HCT116 (cell line): ENCODE results near the gene CHP2. TPM values are rescaled to one million over a fixed set of nuclear protein-coding genes. Genes with fewer than 3 reads are reported as not detected.
"Not testable (repeated sequence)": the region's sequence is repeated elsewhere in the genome, so short reads cannot be mapped to it uniquely, and the experiment has no call there.

Experiments used
- ATAC-seq: fragments of 200-7000 bp; cut with Tn5 transposase; 2 replicates; pipeline ENCODE4 v1.9.1; 2020; ENCODE audit warnings: mild to moderate bottlenecking, moderate library complexity
- BruUV-seq: library from RNA; stranded (reverse); fragments of 400-500 nt; replicated peaks from 2 replicates; lab custom pipeline; 2021; lab: Mats Ljungman, UMichigan
- CTCF ChIA-PET: fragments of 300-600 bp; sonication (Branson Sonifier 250); formaldehyde crosslinking; loops from one replicate; lab custom pipeline; 2021; ENCODE audit warnings: antibody characterized with exemption; lab: Charles Lee
- POLR2A ChIA-PET: fragments of 300-600, 350-600 bp; sonication (Branson Sonifier 250); formaldehyde crosslinking; loops from one replicate; lab custom pipeline; 2021; ENCODE audit warnings: antibody characterized with exemption; lab: Charles Lee
- RAD21 ChIA-PET, 2 experiments: fragments of 300-600 bp; sonication (Branson Sonifier 250); formaldehyde crosslinking; loops; one replicate each; lab custom pipeline; 2023; ENCODE audit warnings: low total read pairs in 2 of 2; ENCODE audit not compliant: uncharacterized antibody in 2 of 2, unreplicated experiment in 2 of 2, low non-redundant PET in 1 of 2; lab: Charles Lee
- DNase-seq: peaks from one replicate; pipeline ENCODE4 v3.0.0-alpha.2; 2010; ENCODE audit warnings: low read depth, low spot score
- H2AFZ ChIP-seq: fragments of 200-600 bp; shearing (Covaris generic), sonication (generic); 2 replicates; pipeline ENCODE4 v1.6.1; 2017; ENCODE audit warnings: low read depth, mixed run types, mixed read lengths, antibody characterized with exemption, low read length; ENCODE audit not compliant: poor library complexity, severe bottlenecking
- H3K27ac ChIP-seq: 2 replicates; pipeline ENCODE4 v1.5.1; 2012; ENCODE audit warnings: low read depth, low read length
- H3K27me3 ChIP-seq: fragments of 200-600 bp; sonication (generic); 2 replicates; pipeline ENCODE4 v1.6.1; 2016; ENCODE audit warnings: mixed run types, low read length, mixed read lengths; ENCODE audit not compliant: insufficient read depth
- H3K36me3 ChIP-seq, 2 experiments: fragments of 200-500 bp in 1 of 2; fragments of 200-600 bp in 1 of 2; sonication (Bioruptor generic) in 1 of 2; sonication (generic) in 1 of 2; 2 replicates each; pipeline versions ENCODE4 v1.5.1 to v1.6.1; 2014 to 2016; ENCODE audit warnings: low read length in 2 of 2, inconsistent platforms in 1 of 2, mixed read lengths in 1 of 2, mixed run types in 1 of 2; ENCODE audit not compliant: insufficient read depth in 2 of 2, control insufficient read depth in 1 of 2
- H3K4me1 ChIP-seq, 2 experiments: fragments of 200-600 bp in 1 of 2; sonication (generic) in 1 of 2; 2 replicates each; pipeline versions ENCODE4 v1.5.1 to v1.6.1; 2012 to 2017; ENCODE audit warnings: low read length in 2 of 2, inconsistent platforms in 1 of 2, mild to moderate bottlenecking in 1 of 2, mixed read lengths in 1 of 2, mixed run types in 1 of 2, moderate library complexity in 1 of 2; ENCODE audit not compliant: insufficient read depth in 2 of 2, control insufficient read depth in 1 of 2
- H3K4me2 ChIP-seq: fragments of 200-600 bp; sonication (generic); 2 replicates; pipeline ENCODE4 v1.6.1; 2017; ENCODE audit warnings: mixed run types, low read length, mixed read lengths
- H3K4me3 ChIP-seq, 2 experiments: fragments of 200-600 bp in 1 of 2; sonication (generic) in 1 of 2; replicated peaks in 1 of 2; 2 replicates each; pipeline ENCODE4 v1.5.1; 2011 to 2016; ENCODE audit warnings: low read length in 2 of 2, control low read depth in 1 of 2, low read depth in 1 of 2, mild to moderate bottlenecking in 1 of 2, mixed read lengths in 1 of 2, mixed run types in 1 of 2
- H3K79me2 ChIP-seq: fragments of 200-600 bp; sonication (generic); 2 replicates; pipeline ENCODE4 v1.6.1; 2017; ENCODE audit warnings: mild to moderate bottlenecking, mixed run types, low read length, moderate library complexity, mixed read lengths; ENCODE audit not compliant: insufficient read depth
- H3K9ac ChIP-seq: fragments of 200-600 bp; sonication (generic); 2 replicates; pipeline ENCODE4 v1.6.1; 2016; ENCODE audit warnings: low read length, mixed read lengths
- H3K9me2 ChIP-seq: fragments of 200-600 bp; sonication (generic), shearing (Covaris generic); 2 replicates; pipeline ENCODE4 v1.6.1; 2017; ENCODE audit warnings: mixed run types, mild to moderate bottlenecking, moderate library complexity; ENCODE audit not compliant: insufficient read depth
- H3K9me3 ChIP-seq, 2 experiments: fragments of 200-500 bp in 1 of 2; fragments of 200-600 bp in 1 of 2; sonication (Bioruptor generic) in 1 of 2; sonication (generic) in 1 of 2; 2 replicates each; pipeline ENCODE4 v1.6.1; 2014 to 2017; ENCODE audit warnings: low read length in 2 of 2, mixed read lengths in 2 of 2, inconsistent platforms in 1 of 2, low read depth in 1 of 2, mild to moderate bottlenecking in 1 of 2, mixed run types in 1 of 2, moderate library complexity in 1 of 2; ENCODE audit not compliant: control insufficient read depth in 1 of 2, insufficient read depth in 1 of 2
- H4K20me1 ChIP-seq: fragments of 200-600 bp; sonication (generic), shearing (Covaris generic); 2 replicates; pipeline ENCODE4 v1.6.1; 2017; ENCODE audit warnings: mixed run types, mild to moderate bottlenecking, moderate library complexity; ENCODE audit not compliant: insufficient read depth
- EGR1 ChIP-seq: IDR thresholded peaks from 2 replicates; pipeline ENCODE4 v1.6.1; 2012; ENCODE audit warnings: low read depth
- EZH2 ChIP-seq: fragments of 200-600 bp; sonication (generic); IDR thresholded peaks from 2 replicates; pipeline ENCODE4 v1.6.1; 2017; ENCODE audit warnings: antibody characterized with exemption, mixed run types
- EZH2phosphoT487 ChIP-seq: fragments of 200-600 bp; IDR thresholded peaks from 2 replicates; pipeline ENCODE4 v1.6.1; 2018; ENCODE audit warnings: antibody characterized with exemption, borderline replicate concordance
- JUND ChIP-seq: IDR thresholded peaks from 2 replicates; pipeline ENCODE4 v1.6.1; 2012
- POLR2A ChIP-seq: IDR thresholded peaks from 2 replicates; pipeline ENCODE4 v1.7.0; 2011; ENCODE audit warnings: borderline replicate concordance; ENCODE audit not compliant: insufficient read depth, insufficient read length; ENCODE audit errors: extremely low read depth
- RAD21 ChIP-seq: IDR thresholded peaks from 2 replicates; pipeline ENCODE4 v1.6.1; 2012; ENCODE audit warnings: low read depth, mild to moderate bottlenecking
- SIN3A ChIP-seq: IDR thresholded peaks from 2 replicates; pipeline ENCODE4 v1.6.1; 2012; ENCODE audit warnings: low read depth
- SP1 ChIP-seq: IDR thresholded peaks from 2 replicates; pipeline ENCODE4 v1.6.1; 2012; ENCODE audit warnings: low read depth
- SRF ChIP-seq: IDR thresholded peaks from 2 replicates; pipeline ENCODE4 v1.6.1; 2012; ENCODE audit warnings: low read depth
- TCF7L2 ChIP-seq: IDR thresholded peaks from 2 replicates; pipeline ENCODE4 v1.7.0; 2011; ENCODE audit warnings: borderline replicate concordance, inconsistent platforms; ENCODE audit not compliant: insufficient read depth, insufficient read length; ENCODE audit errors: extremely low read depth
- ZNF274 ChIP-seq: fragments of 200-500 bp; sonication (Bioruptor generic); IDR thresholded peaks from 2 replicates; pipeline ENCODE4 v1.6.1; 2014; ENCODE audit warnings: mild to moderate bottlenecking, low read depth, low read length, inconsistent platforms
- intact Hi-C: fragments of 100-400 bp; cut with micrococcal nuclease; formaldehyde crosslinking; loops from 2 replicates; pipeline ENCODE4 v1.10.0; 2022
- total RNA-seq: library from RNA; stranded (reverse); gene quantifications from one replicate; pipeline ENCODE4 v1.2.1, GENCODE V29; 2021; ENCODE audit not compliant: unreplicated experiment
- TF ChIP-seq, protein P1 (sequence below): IDR thresholded peaks from 2 replicates; pipeline ENCODE4 v1.6.1; 2011; ENCODE audit warnings: mild to moderate bottlenecking, low read length, moderate library complexity; ENCODE audit not compliant: insufficient replicate concordance; ENCODE audit errors: extremely low read depth
- TF ChIP-seq, protein P2 (sequence below): IDR thresholded peaks from 2 replicates; pipeline ENCODE4 v1.6.1; 2012; ENCODE audit warnings: low read depth

The CHP2 gene
- total RNA-seq, 1 experiment from 2014 or later, result not detected

DNA sequence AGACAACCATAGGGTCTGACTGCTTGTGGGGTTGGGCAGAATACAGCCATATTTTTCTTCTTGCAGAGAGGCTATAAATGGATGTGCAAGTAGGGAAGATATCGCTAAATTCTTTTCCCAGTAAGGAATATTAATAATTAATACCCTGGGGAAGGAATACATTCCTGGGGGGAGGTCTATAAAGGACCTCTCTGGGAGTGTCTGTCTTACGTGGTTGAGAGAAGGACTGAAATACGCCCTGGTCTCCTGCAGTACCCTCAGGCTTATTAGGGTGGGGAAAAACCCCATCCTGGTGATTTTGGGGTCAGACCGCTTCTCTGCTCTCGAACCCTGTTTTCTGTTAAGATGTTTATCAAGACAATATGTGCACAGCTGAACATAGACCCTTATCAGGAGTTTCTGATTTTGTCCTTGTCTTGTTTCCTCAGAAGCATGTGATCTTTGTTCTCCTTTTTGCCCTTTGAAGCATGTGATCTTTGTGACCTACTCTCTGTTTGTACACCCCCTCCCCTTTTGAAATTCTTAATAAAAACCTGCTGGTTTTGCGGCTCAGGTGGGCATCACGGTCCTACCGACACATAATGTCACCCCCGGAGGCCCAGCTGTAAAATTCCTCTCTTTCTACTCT is 32.1 kb upstream of the CHP2 start:
- H3K4me3 ChIP-seq, H3K79me2 ChIP-seq, H3K9ac ChIP-seq, H4K20me1 ChIP-seq, H3K4me2 ChIP-seq, H3K9me2 ChIP-seq, POLR2A ChIA-PET, CTCF ChIA-PET, BruUV-seq, intact Hi-C loops, H3K9me3 ChIP-seq, H3K36me3 ChIP-seq, ATAC-seq, H3K4me1 ChIP-seq, H3K27me3 ChIP-seq, RAD21 ChIA-PET, H2AFZ ChIP-seq, H3K27ac ChIP-seq, DNase-seq: not testable (repeated sequence)

DNA sequence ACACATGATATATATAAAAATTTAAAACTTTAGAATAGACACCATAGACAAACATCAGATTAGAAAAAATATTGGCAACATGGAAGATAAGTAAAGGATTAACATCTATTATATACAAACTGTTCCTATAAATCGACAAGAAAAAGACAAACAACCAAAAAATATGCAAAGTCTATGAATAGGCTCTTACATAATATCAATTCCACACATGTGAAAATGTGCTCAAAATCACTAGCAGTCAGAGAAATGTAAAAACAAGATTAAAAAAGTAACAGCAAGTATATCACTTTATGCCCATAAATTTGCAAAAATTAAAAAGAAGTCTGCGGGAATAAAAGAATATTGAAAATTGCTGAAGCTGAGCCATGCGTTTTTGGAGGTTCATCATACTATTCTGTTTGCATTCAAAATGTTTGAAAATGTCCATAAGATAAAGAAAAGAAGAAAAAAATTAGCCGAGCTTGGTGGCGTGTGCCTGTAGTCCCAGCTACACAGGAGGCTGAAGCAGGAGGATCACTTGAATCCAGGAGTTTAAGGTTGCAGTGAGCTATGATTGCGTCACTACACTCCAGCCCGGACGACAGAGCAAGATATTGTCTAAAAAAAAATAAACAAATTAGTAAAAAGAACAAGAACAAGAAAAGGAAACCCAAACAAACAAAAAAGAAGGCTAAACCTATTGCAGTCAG is 30.6 kb upstream of the CHP2 start:
- CTCF ChIA-PET, result interaction anchor here (1.2 kb wide), 1 partner anchor 318 kb away, joined by 3 read pairs; no protein-coding TSS in a partner anchor
- Histone ChIP-seq H3K9ac (no peak overlapping the region), H3K36me3 (no peaks in the 10 kb centered on the region), H4K20me1 (no peaks in the 10 kb centered on the region), H3K27ac (no peak overlapping the region), H3K9me3 (no peaks in the 10 kb centered on the region), H3K9me2 (no peaks in the 10 kb centered on the region), H3K27me3 (no peaks in the 10 kb centered on the region), H3K4me1 (peaks cover 4 to 14% of the 10 kb centered on the region in 2 experiments; a peak in 3 of 4 replicates), H3K79me2 (no peaks in the 10 kb centered on the region), H3K4me3 (no peak overlapping the region), H2AFZ (no peak overlapping the region), H3K4me2 (no peak overlapping the region)
- no TSS peak for BruUV-seq
- POLR2A ChIA-PET, result no interaction called here
- ATAC-seq, result no peak
- no peak for DNase-seq
- intact Hi-C loops, result no loop called here
- RAD21 ChIA-PET, result no interaction called here
- TF ChIP-seq EGR1 (no peak), SIN3A (no peak), SP1 (no peak), RAD21 (no peak), EZH2 (no peak), POLR2A (no peak), SRF (no peak), TCF7L2 (no peak), JUND (no peak), EZH2phosphoT487 (no peak), ZNF274 (no peak)
- TF ChIP-seq, protein P1, sequence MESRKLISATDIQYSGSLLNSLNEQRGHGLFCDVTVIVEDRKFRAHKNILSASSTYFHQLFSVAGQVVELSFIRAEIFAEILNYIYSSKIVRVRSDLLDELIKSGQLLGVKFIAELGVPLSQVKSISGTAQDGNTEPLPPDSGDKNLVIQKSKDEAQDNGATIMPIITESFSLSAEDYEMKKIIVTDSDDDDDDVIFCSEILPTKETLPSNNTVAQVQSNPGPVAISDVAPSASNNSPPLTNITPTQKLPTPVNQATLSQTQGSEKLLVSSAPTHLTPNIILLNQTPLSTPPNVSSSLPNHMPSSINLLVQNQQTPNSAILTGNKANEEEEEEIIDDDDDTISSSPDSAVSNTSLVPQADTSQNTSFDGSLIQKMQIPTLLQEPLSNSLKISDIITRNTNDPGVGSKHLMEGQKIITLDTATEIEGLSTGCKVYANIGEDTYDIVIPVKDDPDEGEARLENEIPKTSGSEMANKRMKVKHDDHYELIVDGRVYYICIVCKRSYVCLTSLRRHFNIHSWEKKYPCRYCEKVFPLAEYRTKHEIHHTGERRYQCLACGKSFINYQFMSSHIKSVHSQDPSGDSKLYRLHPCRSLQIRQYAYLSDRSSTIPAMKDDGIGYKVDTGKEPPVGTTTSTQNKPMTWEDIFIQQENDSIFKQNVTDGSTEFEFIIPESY, result no peak
- TF ChIP-seq, protein P2, sequence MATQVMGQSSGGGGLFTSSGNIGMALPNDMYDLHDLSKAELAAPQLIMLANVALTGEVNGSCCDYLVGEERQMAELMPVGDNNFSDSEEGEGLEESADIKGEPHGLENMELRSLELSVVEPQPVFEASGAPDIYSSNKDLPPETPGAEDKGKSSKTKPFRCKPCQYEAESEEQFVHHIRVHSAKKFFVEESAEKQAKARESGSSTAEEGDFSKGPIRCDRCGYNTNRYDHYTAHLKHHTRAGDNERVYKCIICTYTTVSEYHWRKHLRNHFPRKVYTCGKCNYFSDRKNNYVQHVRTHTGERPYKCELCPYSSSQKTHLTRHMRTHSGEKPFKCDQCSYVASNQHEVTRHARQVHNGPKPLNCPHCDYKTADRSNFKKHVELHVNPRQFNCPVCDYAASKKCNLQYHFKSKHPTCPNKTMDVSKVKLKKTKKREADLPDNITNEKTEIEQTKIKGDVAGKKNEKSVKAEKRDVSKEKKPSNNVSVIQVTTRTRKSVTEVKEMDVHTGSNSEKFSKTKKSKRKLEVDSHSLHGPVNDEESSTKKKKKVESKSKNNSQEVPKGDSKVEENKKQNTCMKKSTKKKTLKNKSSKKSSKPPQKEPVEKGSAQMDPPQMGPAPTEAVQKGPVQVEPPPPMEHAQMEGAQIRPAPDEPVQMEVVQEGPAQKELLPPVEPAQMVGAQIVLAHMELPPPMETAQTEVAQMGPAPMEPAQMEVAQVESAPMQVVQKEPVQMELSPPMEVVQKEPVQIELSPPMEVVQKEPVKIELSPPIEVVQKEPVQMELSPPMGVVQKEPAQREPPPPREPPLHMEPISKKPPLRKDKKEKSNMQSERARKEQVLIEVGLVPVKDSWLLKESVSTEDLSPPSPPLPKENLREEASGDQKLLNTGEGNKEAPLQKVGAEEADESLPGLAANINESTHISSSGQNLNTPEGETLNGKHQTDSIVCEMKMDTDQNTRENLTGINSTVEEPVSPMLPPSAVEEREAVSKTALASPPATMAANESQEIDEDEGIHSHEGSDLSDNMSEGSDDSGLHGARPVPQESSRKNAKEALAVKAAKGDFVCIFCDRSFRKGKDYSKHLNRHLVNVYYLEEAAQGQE, result no peak
